Right cardiac atrium (tissue), 5 donors: ENCODE data around the gene PLEKHA3. TPM values are rescaled to one million over a fixed set of nuclear protein-coding genes. Genes with fewer than 3 reads are reported as not detected.
"Not testable (repeated sequence)": the region's sequence is repeated elsewhere in the genome, so short reads cannot be mapped to it uniquely, and the experiment has no call there.

Experiments used
- ATAC-seq, 2 donors: fragments of 200-7000 bp; cut with Tn5 transposase; one replicate each; pipeline versions ENCODE4 v1.8.0 to v1.9.1; 2020; ENCODE audit warnings: moderate library complexity in 2 of 2, mild to moderate bottlenecking in 1 of 2
- DNase-seq, 3 donors: peaks; one replicate each; pipeline ENCODE4 v3.0.0-alpha.2; 2020
- H3K27ac ChIP-seq: one replicate; pipeline ENCODE4 v1.5.1; 2013; ENCODE audit warnings: mild to moderate bottlenecking, low read length, control low read depth, moderate library complexity
- H3K27me3 ChIP-seq: one replicate; pipeline ENCODE4 v1.6.1; 2013; ENCODE audit not compliant: control insufficient read depth, insufficient read depth
- H3K4me1 ChIP-seq: one replicate; pipeline ENCODE4 v1.6.1; 2013; ENCODE audit warnings: low read length; ENCODE audit not compliant: control insufficient read depth, insufficient read depth
- H3K4me3 ChIP-seq: one replicate; pipeline ENCODE4 v1.5.1; 2013; ENCODE audit warnings: low read length, control low read depth
- H3K9me3 ChIP-seq: one replicate; pipeline ENCODE4 v1.6.1; 2013; ENCODE audit warnings: low read length; ENCODE audit not compliant: control insufficient read depth
- WGBS: extraction: QIAGEN DNeasy Blood & Tissue Kit; methylation state at CpG from one replicate; pipeline ENCODE4 v1.1.7; 2013; 5-methylcytosine and 5-hydroxymethylcytosine counted together
- intact Hi-C, 4 donors: fragments of 100-400 bp; cut with DNase I; formaldehyde crosslinking; loops; one replicate each; pipeline versions ENCODE4 v1.11.0 to v1.14.0; 2022 to 2023
- polyA plus RNA-seq: library from polyadenylated mRNA; stranded (reverse); fragments of 200-250 nt; gene quantifications from one replicate; pipeline ENCODE4 v1.2.3, GENCODE V29; 2013
- total RNA-seq, 4 donors: library from RNA; stranded (reverse); fragmentation: NEBNext Ultra II Directional; extraction: Animal tissue kit (Norgen Biotek cat#: 25700); gene quantifications; one replicate each; pipeline ENCODE4 v1.2.1, GENCODE V29; 2021
- donor health status: healthy with polysubstance abuse.
- donor health status: DM: no; HTN: yes; CAD: no.
- donor health status: DM: no; HTN: no; CAD: no.
- donor health status: DM: no; HTN: yes; CAD: no; lungs with severe emphysema.
- donor health status: DM: yes; HTN: yes; CAD: no.

Gene PLEKHA3
- total and polyA plus RNA-seq, 5 donors, result 5.3 to 69.9 (median 47.2) TPM

DNA sequence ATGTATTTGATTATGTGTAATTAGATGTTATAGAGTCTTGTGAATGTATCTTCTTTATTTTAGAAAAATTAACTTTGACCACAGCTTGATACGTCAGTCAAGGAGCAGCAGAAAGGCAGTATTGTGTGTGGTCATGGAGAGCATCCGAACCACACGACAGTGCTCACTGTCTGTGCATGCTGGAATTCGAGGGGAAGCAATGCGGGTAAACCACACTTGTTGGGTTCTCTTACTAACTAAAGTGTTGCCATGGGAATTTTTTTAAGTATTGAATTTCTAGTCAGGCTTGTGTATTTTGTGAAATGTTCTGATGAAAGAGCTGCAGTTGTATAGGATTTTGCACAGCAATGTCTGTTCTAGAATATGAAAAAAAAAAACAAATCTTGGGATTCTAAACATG, 24.3 kb upstream of the PLEKHA3 start:
- Histone ChIP-seq H3K4me1 (no peaks in the 10 kb centered on the region), H3K4me3 (no peak overlapping the region), H3K27ac (no peak overlapping the region), H3K9me3 (no peaks in the 10 kb centered on the region), H3K27me3 (no peaks in the 10 kb centered on the region)
- intact Hi-C loops, result no loop called here
- ATAC-seq (no peak), DNase-seq (no peak)
- 88% methylated on average over 5 of the region's 5 CpGs for WGBS

DNA sequence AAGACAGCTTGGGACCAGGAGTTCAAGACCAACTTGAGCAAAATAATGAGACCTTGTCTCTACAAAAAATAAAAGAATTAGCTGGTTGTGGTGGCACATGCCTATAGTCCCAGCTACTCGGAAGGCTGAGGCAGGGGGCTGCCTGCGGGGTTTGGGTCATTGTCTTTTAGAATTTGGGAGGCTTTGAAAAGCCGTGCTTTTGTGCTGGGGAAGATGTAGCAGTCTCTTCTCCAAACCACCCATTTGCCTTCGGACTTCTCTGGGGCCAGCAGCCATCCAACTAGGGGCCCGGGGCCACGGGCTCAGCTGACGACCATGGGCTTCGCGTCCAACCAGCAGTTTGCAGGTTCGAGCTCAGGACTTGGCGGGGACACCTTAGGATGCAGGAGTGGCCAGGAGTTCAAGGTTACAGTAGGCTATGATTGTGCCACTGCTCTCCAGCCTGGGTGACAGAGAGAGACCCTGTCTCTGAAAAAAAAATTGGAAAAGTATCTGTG, 22.8 kb upstream of the PLEKHA3 start:
- DNase-seq, result no peak
- H3K9me3 ChIP-seq, result no peaks in the 10 kb centered on the region
- H3K27ac ChIP-seq, result no peak overlapping the region
- H3K27me3 ChIP-seq, result no peaks in the 10 kb centered on the region
- H3K4me1 ChIP-seq, result no peaks in the 10 kb centered on the region
- 88% methylated on average over 11 of the region's 11 CpGs for WGBS
- intact Hi-C loops, result no loop called here
- no peak overlapping the region for H3K4me3 ChIP-seq
- no peak for ATAC-seq

DNA sequence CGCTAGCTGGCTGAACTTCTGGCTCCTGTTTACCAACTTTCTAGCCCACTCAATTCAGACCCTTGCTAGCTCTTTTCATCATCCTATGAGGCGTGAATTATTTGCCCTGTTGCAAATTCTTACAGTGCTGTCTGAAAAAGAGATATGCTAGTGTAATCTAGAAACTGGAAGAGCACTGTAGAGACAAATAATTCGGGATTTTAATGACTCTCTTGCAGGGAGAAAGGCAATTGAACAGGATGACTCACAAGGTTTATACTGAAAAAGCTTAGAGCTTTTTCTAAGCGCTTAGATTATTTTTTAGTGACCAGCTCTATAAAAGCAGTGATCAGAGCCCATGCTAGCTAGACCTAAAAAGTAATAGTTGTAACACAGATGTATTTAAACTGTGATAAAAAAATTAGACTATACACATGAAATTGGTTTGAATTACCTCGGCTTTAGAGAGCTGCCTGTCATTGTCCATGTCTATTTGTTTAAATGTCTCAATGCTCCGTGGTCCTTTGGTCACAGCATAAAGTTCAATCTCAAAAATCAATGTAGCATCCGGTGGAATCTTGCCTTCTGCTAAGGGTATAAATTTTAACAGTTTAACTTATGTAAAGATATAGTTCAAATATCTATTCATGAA, 10.9 kb upstream of the PLEKHA3 start:
- H3K4me1 ChIP-seq, result no peaks in the 10 kb centered on the region
- intact Hi-C loops, result no loop called here
- no peaks in the 10 kb centered on the region for H3K27me3 ChIP-seq
- H3K4me3 ChIP-seq, result no peak overlapping the region
- H3K9me3 ChIP-seq, result no peaks in the 10 kb centered on the region
- DNase-seq (no peak), ATAC-seq (no peak)
- 88% methylated on average over 7 of the region's 7 CpGs for WGBS
- H3K27ac ChIP-seq, result no peak overlapping the region

DNA sequence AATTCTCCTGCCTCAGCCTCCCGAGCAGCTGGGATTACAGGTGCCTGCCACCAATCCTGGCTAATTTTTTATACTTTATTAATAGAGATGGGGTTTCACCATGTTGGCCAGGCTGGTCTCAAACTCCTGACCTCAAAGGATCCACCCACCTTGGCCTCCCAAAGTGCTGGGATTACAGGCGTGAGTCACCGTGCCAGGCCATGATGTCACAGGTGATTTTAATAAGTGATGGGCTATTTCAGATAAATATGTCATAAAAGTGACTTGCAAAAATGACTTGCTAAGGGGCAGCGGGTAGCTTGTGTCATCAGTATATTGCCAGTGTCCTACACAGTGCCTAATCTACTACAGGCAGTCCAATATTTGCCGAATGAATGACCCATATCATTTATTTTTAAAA, 8.9 kb upstream of the PLEKHA3 start:
- intact Hi-C loops, H3K9me3 ChIP-seq, H3K27me3 ChIP-seq, H3K4me3 ChIP-seq, H3K4me1 ChIP-seq, DNase-seq, H3K27ac ChIP-seq, ATAC-seq: not testable (repeated sequence)
- 96% methylated on average over 5 of the region's 5 CpGs for WGBS

DNA sequence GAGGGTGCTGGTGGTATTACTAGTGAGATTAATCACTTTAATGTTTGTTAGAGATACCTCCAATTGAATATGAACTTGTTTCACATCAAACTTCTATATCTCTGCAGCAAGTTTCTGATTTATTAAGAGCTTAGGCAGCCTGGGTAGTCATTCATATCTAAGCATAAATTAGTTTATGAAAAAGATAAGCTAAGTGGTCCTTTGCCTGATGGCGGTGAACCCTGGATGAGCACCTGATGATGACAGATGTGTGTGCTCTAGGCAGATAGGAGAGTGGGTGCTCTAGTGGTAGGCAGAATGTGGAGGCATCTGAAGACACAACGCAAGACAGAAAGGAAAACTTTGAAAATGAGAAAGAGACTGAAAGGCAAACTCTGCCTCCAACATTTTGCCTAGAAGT, 6.9 kb upstream of the PLEKHA3 start:
- ATAC-seq (no peak), DNase-seq (no peak)
- intact Hi-C loops, result no loop called here
- no peaks in the 10 kb centered on the region for H3K9me3 ChIP-seq
- H3K4me1 ChIP-seq, result no peaks in the 10 kb centered on the region
- 81% methylated on average over 2 of the region's 2 CpGs for WGBS
- no peak overlapping the region for H3K4me3 ChIP-seq
- H3K27ac ChIP-seq, result no peak overlapping the region
- no peaks in the 10 kb centered on the region for H3K27me3 ChIP-seq

DNA sequence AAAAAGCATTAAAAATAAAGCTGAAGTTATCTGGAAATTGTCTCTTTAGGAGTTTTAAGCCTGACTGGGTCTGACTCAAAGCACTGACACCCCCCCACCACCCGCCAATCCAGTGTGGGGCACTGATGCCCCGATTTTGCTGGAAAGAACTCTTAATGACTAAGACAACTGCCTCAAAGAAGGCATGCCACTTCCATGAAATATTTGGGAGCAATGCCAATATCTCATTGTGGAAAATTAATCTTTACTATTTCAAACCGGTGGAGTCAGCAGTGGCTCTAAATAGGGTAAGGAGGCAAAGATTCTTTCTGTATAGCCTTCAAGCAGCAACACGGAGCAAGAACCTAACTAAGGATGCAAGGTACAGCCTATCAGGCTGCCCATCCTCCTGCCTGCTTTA, 6.3 kb upstream of the PLEKHA3 start:
- H3K27me3 ChIP-seq, result no peaks in the 10 kb centered on the region
- ATAC-seq (no peak), DNase-seq (no peak)
- H3K9me3 ChIP-seq, result no peaks in the 10 kb centered on the region
- WGBS, result 50% methylated on average over 4 of the region's 4 CpGs
- intact Hi-C loops, result no loop called here
- no peak overlapping the region for H3K4me3 ChIP-seq
- H3K27ac ChIP-seq, result no peak overlapping the region
- H3K4me1 ChIP-seq, result no peaks in the 10 kb centered on the region

DNA sequence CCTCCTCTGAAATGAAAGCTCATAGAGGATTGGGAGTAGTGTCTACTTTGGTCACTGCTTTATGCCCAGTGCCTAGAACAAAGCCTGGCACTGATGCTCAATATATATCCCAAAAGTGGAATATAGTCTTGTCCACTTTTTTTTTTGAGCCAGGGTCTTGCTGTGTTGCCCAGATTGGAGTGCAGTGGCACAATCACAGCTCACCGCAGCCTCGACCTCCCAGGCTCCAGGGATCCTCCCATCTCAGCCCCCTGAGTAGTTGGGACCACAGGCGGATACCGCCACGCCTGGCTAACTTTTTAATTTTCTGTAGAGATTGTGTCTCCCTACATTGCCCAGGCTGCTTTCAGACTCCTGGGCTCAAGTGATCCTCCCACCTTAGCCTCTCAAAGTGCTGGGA, 5.7 kb upstream of the PLEKHA3 start:
- peaks cover 2% of the 10 kb centered on the region for H3K4me1 ChIP-seq
- ATAC-seq, result no peak
- no peaks in the 10 kb centered on the region for H3K9me3 ChIP-seq
- H3K27me3 ChIP-seq, result no peaks in the 10 kb centered on the region
- over 99% methylated on average over 5 of the region's 5 CpGs for WGBS
- intact Hi-C loops, result no loop called here
- DNase-seq, result no peak
- no peak overlapping the region for H3K4me3 ChIP-seq
- no peak overlapping the region for H3K27ac ChIP-seq

DNA sequence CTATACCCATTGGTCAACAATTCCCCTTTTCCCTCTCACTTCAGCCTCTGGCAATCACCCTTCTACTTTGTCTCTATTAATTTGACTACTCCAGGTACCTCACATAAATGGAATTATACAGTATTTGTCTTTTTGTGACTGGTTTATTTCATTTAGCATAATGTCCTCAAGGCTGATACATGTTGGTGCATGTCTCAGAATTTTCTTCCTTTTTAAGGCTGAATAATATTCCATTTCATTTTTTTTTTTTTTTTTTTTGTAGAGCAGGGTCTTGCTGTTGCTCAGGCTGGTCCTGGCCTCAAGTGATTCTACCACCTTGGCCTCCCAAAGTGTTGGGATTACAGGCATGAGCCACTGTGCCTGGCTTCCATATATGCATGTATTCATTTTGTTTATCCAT, 3.8 kb upstream of the PLEKHA3 start:
- H3K9me3 ChIP-seq, result no peaks in the 10 kb centered on the region
- no peak overlapping the region for H3K27ac ChIP-seq
- ATAC-seq (no peak), DNase-seq (no peak)
- no peak overlapping the region for H3K4me3 ChIP-seq
- H3K27me3 ChIP-seq, result no peaks in the 10 kb centered on the region
- H3K4me1 ChIP-seq, result peaks cover 2% of the 10 kb centered on the region
- intact Hi-C loops, result no loop called here

DNA sequence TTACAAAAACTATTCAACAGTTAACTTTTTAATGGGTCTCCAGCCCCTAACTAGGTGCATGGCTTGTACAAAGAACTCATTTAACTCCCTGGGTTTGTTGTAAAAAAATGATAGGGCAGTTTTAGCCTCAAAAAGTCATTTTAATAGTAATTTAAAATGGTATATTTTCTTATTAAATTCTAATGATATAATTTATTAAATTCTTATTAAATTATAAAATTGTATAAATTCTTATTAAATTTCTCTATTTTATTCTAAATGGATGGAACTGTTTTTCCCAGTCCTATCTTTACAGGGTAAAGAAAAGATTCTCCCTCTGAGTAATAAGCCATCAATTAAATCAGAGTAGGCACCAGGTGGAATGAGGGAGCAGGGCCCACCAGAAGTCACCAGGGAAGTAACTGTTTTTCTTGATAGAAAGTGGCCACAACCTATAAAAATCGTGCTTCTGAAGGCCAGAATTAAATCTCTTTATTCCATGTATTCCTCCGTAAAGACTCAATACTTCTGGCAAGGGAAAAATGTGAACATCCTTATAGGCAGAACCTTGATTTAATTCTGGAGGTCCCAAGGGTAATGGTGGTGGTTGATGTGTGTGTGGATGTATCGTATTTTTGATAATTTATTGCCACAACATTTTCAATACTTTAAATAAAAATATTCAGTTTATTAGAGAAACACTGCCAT, 2.7 kb upstream of the PLEKHA3 start:
- Histone ChIP-seq H3K4me1 (peaks cover 5% of the 10 kb centered on the region), H3K27ac (no peak overlapping the region), H3K9me3 (no peaks in the 10 kb centered on the region), H3K4me3 (peak overlapping the region; percentile 92), H3K27me3 (no peaks in the 10 kb centered on the region)
- intact Hi-C loops, result loop anchor here in 1 of 4 donors (2.0 kb wide), 1 partner anchor 27 kb away; the partner anchor contains the start of genes PJVK and PRKRA
- no peak for DNase-seq
- no peak for ATAC-seq
- 11% methylated on average over 3 of the region's 3 CpGs for WGBS

DNA sequence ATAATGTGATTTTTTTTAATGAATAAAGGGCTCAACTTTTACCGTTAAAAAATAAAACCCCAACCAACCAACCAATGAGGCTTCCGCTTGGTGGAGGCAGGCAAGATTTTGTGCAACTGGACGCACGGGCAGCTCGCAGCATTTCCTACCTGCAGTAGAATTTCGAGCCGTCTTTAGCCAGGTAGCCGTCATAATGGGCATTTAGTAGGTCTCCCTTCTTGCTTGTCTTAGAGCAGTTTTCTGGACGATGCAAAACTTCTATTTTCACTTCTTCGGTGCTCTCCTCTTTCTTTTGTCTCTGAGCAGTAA, 2.2 kb upstream of the PLEKHA3 start:
- DNase-seq (peak in 1 of 3 donors; percentile 53), ATAC-seq (no peak)
- no peaks in the 10 kb centered on the region for H3K9me3 ChIP-seq
- peak overlapping the region; percentile 99 for H3K27ac ChIP-seq
- intact Hi-C loops, result loop anchor here in 1 of 4 donors (2.0 kb wide), 1 partner anchor 27 kb away; the partner anchor contains the start of genes PJVK and PRKRA
- under 1% methylated on average over 10 of the region's 10 CpGs for WGBS
- peak overlapping the region; percentile 92 for H3K4me3 ChIP-seq
- H3K4me1 ChIP-seq, result peaks cover 9% of the 10 kb centered on the region
- H3K27me3 ChIP-seq, result no peaks in the 10 kb centered on the region

DNA sequence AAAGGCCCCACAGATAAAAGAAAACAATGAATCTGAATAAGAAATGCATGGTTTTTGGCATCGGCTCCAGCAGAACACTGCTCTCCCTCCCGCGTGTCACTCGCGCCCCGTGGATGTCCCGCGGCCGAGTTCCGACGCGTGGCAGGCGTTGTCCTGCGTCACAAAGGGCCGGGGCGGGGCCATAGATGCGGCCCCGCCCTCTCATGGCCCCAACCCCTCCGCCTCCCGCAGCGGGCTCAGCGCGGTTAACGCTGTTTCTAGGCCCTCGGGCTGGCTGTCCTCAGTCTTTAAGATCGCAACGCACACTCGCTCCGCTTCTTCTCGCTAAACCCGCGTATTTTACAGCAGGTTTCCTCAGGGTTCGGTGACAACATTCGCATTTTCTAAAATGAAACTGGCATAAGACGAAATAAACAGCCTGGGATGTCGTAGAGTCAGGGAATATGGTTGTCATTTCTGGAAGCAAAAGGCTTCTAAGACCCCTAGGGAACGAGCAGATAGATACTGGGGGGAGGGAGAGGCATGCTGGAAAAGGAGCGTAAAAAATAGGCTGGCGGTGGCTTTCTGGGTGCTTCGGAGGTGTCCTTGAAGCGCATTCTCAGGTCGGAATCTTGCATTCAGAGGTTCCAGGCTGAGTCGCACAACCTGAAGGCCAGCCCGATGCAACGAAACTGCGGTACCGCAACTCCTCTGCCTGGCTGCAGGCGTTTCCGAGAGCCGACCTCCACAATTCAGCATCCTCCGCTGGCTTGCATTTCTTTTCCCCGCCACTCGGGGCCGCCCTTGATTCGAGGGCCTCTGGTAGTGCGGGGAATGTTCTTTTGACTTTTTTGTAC, 1.6 kb upstream of the PLEKHA3 start, which contains the start of gene FKBP7:
TSS of gene FKBP7 (minus strand) at position 162 of the 836 bp plus-strand sequence. CDS start at position 61, 101 bp downstream.
- intact Hi-C loops, result loop anchor here in 1 of 4 donors (2.0 kb wide), 1 partner anchor 28 kb away; the partner anchor contains the start of genes PJVK and PRKRA
- DNase-seq (peak; percentile 90 to 96 (median 95)), ATAC-seq (peak; percentile 90 to 91)
- H3K4me1 ChIP-seq, result peaks cover 9% of the 10 kb centered on the region
- H3K27ac ChIP-seq, result peak within 1 kb of the TSS; percentile 99
- 2% methylated on average over 56 of the region's 56 CpGs for WGBS
- peak within 1 kb of the TSS; percentile 92 for H3K4me3 ChIP-seq
- H3K9me3 ChIP-seq, result no peaks in the 10 kb centered on the region
- H3K27me3 ChIP-seq, result no peaks in the 10 kb centered on the region
